ENCODE results near the gene ELOVL6. TPM values are rescaled to one million over a fixed set of nuclear protein-coding genes. Genes with fewer than 3 reads are reported as not detected.

Gene ELOVL6
- polyA plus RNA-seq, 2 donors: 17.3 to 17.7 TPM

DNA sequence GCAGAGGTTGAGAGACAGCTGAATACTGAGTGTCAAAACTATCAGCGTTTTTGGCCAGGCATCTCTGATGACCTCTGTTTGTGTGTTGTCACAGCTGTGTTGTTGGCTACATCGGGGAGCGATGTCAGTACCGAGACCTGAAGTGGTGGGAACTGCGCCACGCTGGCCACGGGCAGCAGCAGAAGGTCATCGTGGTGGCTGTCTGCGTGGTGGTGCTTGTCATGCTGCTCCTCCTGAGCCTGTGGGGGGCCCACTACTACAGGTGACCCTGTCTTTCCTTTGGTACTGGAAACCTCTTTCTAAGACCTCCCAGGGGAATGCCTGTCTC, 198.9 kb downstream of the ELOVL6 start:
- no peaks in the 10 kb centered on the region for H3K36me3 ChIP-seq (ENCODE audit: control insufficient read depth in 2 of 2, insufficient read depth in 2 of 2, low read length in 1 of 2)
- H3K27me3 ChIP-seq (ENCODE audit: control insufficient read depth in 1 of 2, insufficient read depth in 2 of 2, low read length in 2 of 2): no peaks in the 10 kb centered on the region
- peaks cover 0 to 2% of the 10 kb centered on the region in 2 donors for H3K4me1 ChIP-seq (ENCODE audit: control insufficient read depth in 2 of 2, insufficient read depth in 2 of 2, low read length in 1 of 2)
- no peaks in the 10 kb centered on the region for H3K9me3 ChIP-seq (ENCODE audit: control insufficient read depth in 2 of 2, insufficient read depth in 1 of 2, low read depth in 1 of 2, low read length in 1 of 2)
- WGBS, 2 donors: 56 to 76% methylated on average over 9 of the region's 9 CpGs
- H3K27ac ChIP-seq (ENCODE audit: low read depth in 2 of 2, low read length in 1 of 2): no peak overlapping the region
- H3K4me3 ChIP-seq (ENCODE audit: low read depth in 1 of 2, low read length in 2 of 2): no peak overlapping the region

DNA sequence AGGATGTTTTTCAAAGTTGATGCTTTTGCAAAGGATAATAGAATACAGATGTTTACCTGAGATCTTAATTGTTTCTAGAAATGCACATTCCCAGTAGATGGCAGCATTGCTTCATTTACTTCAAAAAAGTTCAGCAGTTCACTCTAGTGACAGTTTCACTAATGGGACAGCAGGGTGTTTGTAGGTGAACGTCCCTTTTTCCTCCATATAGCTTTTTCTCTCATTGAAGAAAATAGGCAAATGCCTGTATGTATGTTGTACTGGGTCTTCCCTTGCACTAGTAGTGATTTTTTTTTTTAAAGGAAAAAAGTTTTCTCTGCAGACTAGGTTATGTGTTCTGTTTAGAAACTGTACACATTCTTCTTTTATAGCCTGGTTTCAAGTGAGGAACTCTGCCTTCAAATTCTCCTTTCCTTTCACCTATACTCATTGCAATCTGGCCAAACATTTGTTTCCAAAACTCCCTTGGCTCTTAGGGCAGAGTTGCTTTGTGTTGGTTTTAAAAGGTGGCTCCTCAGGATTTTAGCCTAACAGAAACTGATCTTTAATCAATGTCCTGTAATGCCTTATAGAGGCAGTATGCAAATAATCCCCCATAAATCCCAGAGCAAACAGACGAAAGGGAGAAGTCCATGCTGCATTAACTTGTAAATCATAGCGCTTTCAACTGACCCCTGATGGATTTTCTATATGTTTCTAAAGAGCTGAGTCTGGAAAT, 199.4 kb downstream of the ELOVL6 start:
- Histone ChIP-seq H3K36me3 (ENCODE audit: control insufficient read depth in 2 of 2, insufficient read depth in 2 of 2, low read length in 1 of 2) (no peaks in the 10 kb centered on the region), H3K9me3 (ENCODE audit: control insufficient read depth in 2 of 2, insufficient read depth in 1 of 2, low read depth in 1 of 2, low read length in 1 of 2) (no peaks in the 10 kb centered on the region), H3K27me3 (ENCODE audit: control insufficient read depth in 1 of 2, insufficient read depth in 2 of 2, low read length in 2 of 2) (no peaks in the 10 kb centered on the region), H3K4me1 (ENCODE audit: control insufficient read depth in 2 of 2, insufficient read depth in 2 of 2, low read length in 1 of 2) (peaks cover 0 to 2% of the 10 kb centered on the region in 2 donors), H3K27ac (ENCODE audit: low read depth in 2 of 2, low read length in 1 of 2) (no peak overlapping the region), H3K4me3 (ENCODE audit: low read depth in 1 of 2, low read length in 2 of 2) (no peak overlapping the region)
- WGBS, 2 donors: 29 to 34% methylated on average over 3 of the region's 3 CpGs

DNA sequence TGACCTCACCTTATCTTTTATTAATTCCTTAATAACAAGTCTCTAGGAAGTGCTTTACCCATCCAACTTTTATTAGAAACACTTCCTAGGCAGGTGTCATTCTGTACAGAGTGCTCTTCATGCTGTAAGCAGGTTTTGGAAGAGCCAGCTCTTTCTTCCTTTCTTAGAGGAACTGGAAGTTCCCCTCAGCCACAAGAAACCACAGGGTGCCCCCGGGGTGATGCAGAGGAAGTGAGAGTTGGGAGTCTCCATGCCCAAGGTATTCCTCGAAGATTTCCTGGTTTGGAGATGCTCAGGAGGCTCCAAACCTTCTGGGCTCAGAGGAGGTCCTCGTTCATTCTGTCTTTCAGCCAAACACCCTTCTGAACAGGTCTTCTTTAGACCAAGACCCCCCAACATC, 201.9 kb downstream of the ELOVL6 start:
- Histone ChIP-seq H3K27ac (ENCODE audit: low read depth in 2 of 2, low read length in 1 of 2) (no peak overlapping the region), H3K9me3 (ENCODE audit: control insufficient read depth in 2 of 2, insufficient read depth in 1 of 2, low read depth in 1 of 2, low read length in 1 of 2) (no peaks in the 10 kb centered on the region), H3K4me1 (ENCODE audit: control insufficient read depth in 2 of 2, insufficient read depth in 2 of 2, low read length in 1 of 2) (peaks cover 0 to 2% of the 10 kb centered on the region in 2 donors), H3K4me3 (ENCODE audit: low read depth in 1 of 2, low read length in 2 of 2) (no peak overlapping the region), H3K36me3 (ENCODE audit: control insufficient read depth in 2 of 2, insufficient read depth in 2 of 2, low read length in 1 of 2) (no peaks in the 10 kb centered on the region), H3K27me3 (ENCODE audit: control insufficient read depth in 1 of 2, insufficient read depth in 2 of 2, low read length in 2 of 2) (no peaks in the 10 kb centered on the region)
- 45 to 50% methylated on average over 3 of the region's 3 CpGs for WGBS, 2 donors

Measured in esophagus (tissue), 2 donors.